Caco-2 (cell line): ENCODE results near the gene RUVBL1. TPM values are rescaled to one million over a fixed set of nuclear protein-coding genes. Genes with fewer than 3 reads are reported as not detected.

Experiments used
- BruUV-seq: library from RNA; stranded (reverse); fragments of 400-500 nt; replicated peaks from 2 replicates; lab custom pipeline; 2021; lab: Mats Ljungman, UMichigan
- CTCF ChIA-PET: fragments of 300-600 bp; sonication (Branson Sonifier 250); formaldehyde crosslinking; loops from one replicate; lab custom pipeline; 2022; ENCODE audit warnings: antibody characterized with exemption; lab: Charles Lee
- POLR2A ChIA-PET: fragments of 300-600 bp; sonication (Branson Sonifier 250); formaldehyde crosslinking; loops from one replicate; lab custom pipeline; 2022; ENCODE audit warnings: antibody characterized with exemption; lab: Charles Lee
- DNase-seq, 2 experiments: peaks; one replicate each; pipeline versions ENCODE4 v3.0.0 to v3.0.0-alpha.2; 2020 to 2022
- H3K27me3 ChIP-seq: replicated peaks from 2 replicates; pipeline ENCODE4 v1.6.0; 2011; ENCODE audit warnings: low read length; ENCODE audit not compliant: control insufficient read depth, insufficient read depth
- H3K36me3 ChIP-seq: 2 replicates; pipeline ENCODE4 v1.5.1; 2011; ENCODE audit warnings: low read length; ENCODE audit not compliant: control insufficient read depth, insufficient read depth
- H3K4me1 ChIP-seq: fragments of 250-450 bp; sonication (Bioruptor Pico); 2 replicates; pipeline ENCODE4 v1.5.1; 2020; ENCODE audit warnings: mild to moderate bottlenecking
- H3K4me3 ChIP-seq: 2 replicates; pipeline ENCODE4 v1.5.1; 2011; ENCODE audit warnings: low read depth, mild to moderate bottlenecking, control low read depth, low read length
- H3K9me3 ChIP-seq: fragments of 250-450 bp; sonication (Bioruptor Pico); 2 replicates; pipeline ENCODE4 v1.5.1; 2020; ENCODE audit warnings: mild to moderate bottlenecking, moderate library complexity
- H3K27ac Mint-ChIP-seq: one replicate; pipeline ENCODE4 v1.8.0; 2022; ENCODE audit warnings: mixed read lengths; ENCODE audit not compliant: unreplicated experiment
- H3K27me3 Mint-ChIP-seq: one replicate; pipeline ENCODE4 v1.8.0; 2022; ENCODE audit warnings: mixed read lengths; ENCODE audit not compliant: insufficient read depth, unreplicated experiment
- H3K36me3 Mint-ChIP-seq: one replicate; pipeline ENCODE4 v1.8.0; 2022; ENCODE audit warnings: mild to moderate bottlenecking, mixed read lengths; ENCODE audit not compliant: insufficient read depth, unreplicated experiment
- H3K4me1 Mint-ChIP-seq: one replicate; pipeline ENCODE4 v1.8.0; 2022; ENCODE audit warnings: low read depth, mixed read lengths; ENCODE audit not compliant: unreplicated experiment
- H3K4me3 Mint-ChIP-seq: one replicate; pipeline ENCODE4 v1.8.0; 2022; ENCODE audit warnings: mild to moderate bottlenecking, moderate library complexity, mixed read lengths; ENCODE audit not compliant: unreplicated experiment
- H3K9me3 Mint-ChIP-seq: one replicate; pipeline ENCODE4 v1.8.0; 2022; ENCODE audit warnings: mixed read lengths; ENCODE audit not compliant: unreplicated experiment
- intact Hi-C: fragments of 100-400 bp; cut with micrococcal nuclease; formaldehyde crosslinking; loops from one replicate; pipeline ENCODE4 v1.10.0; 2022; ENCODE audit not compliant: unreplicated experiment
- total RNA-seq: library from RNA; stranded (reverse); gene quantifications from 2 replicates; pipeline ENCODE4 v1.2.3, GENCODE V29; 2022
- TF ChIP-seq, protein P1 (sequence below), 2 experiments: fragments of 200-600 bp in 1 of 2; IDR thresholded peaks; 1 replicate in 1 of 2; 2 replicates in 1 of 2; pipeline versions ENCODE4 v1.5.1 to v1.8.0; 2011 to 2022; ENCODE audit warnings: antibody characterized with exemption in 1 of 2, control low read depth in 1 of 2, inconsistent platforms in 1 of 2, low read depth in 1 of 2, low read length in 1 of 2, mild to moderate bottlenecking in 1 of 2, moderate library complexity in 1 of 2; ENCODE audit not compliant: insufficient read depth in 1 of 2, severe bottlenecking in 1 of 2, unreplicated experiment in 1 of 2

RUVBL1 gene
- total RNA-seq, 1 experiment from 2014 or later: 56.4 TPM

DNA sequence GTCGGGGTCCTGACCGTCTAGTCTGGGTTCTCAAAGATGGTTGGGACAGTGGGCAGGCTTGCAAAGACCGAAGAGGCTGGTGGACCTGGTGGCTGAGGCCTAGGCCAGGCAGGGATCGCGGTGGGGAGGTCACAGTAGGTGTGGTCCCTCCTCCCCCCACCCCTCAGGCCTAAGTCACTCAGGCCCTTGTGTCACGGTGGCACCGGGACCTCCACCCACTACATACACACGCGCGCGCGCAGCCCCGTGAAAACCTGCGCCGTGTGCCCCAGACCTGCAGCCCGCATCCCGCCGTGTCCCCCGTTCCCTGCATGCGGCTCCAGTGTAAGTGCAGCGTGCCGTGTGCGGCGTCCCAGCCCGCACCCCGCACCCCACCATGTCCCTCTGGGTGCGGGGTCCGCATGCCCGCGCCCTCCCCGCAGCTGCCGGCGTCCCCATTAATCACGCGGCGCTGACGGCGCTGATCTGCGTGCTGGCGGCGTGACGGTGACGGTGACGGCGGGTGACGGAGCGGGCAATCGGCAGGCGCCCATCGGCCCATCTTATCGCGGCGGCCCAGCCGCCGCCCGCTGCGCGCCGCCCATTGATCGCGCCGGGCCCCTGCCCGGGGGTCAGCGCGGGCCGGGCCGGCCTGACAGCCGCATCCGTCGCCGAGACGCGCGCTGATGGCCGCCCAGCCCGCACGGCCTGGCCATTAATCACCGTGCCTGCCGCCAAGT lies 47.0 kb downstream of the RUVBL1 start:
- no peak for DNase-seq
- Mint-ChIP-seq H3K9me3 (no peaks in the 10 kb centered on the region), H3K27ac (no peak overlapping the region), H3K27me3 (no peaks in the 10 kb centered on the region), H3K4me1 (peaks cover 6% of the 10 kb centered on the region), H3K4me3 (no peak overlapping the region), H3K36me3 (peaks cover 42% of the 10 kb centered on the region)
- Histone ChIP-seq H3K27me3 (no peaks in the 10 kb centered on the region), H3K9me3 (no peaks in the 10 kb centered on the region), H3K36me3 (no peaks in the 10 kb centered on the region; the same call in 1 of the 2 replicates), H3K4me3 (no peak overlapping the region), H3K4me1 (peaks cover 5% of the 10 kb centered on the region; the same call in 1 of the 2 replicates)
- TF ChIP-seq, protein P1, sequence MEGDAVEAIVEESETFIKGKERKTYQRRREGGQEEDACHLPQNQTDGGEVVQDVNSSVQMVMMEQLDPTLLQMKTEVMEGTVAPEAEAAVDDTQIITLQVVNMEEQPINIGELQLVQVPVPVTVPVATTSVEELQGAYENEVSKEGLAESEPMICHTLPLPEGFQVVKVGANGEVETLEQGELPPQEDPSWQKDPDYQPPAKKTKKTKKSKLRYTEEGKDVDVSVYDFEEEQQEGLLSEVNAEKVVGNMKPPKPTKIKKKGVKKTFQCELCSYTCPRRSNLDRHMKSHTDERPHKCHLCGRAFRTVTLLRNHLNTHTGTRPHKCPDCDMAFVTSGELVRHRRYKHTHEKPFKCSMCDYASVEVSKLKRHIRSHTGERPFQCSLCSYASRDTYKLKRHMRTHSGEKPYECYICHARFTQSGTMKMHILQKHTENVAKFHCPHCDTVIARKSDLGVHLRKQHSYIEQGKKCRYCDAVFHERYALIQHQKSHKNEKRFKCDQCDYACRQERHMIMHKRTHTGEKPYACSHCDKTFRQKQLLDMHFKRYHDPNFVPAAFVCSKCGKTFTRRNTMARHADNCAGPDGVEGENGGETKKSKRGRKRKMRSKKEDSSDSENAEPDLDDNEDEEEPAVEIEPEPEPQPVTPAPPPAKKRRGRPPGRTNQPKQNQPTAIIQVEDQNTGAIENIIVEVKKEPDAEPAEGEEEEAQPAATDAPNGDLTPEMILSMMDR (IDR thresholded peaks at IDR 0.05; ENCODE audit: insufficient read depth in 1 of 2, low read depth in 1 of 2, low read length in 1 of 2, severe bottlenecking in 1 of 2, unreplicated experiment in 1 of 2): no peak
- POLR2A ChIA-PET: no interaction called here
- CTCF ChIA-PET: no interaction called here
- intact Hi-C loops: no loop called here
- no TSS peak for BruUV-seq

DNA sequence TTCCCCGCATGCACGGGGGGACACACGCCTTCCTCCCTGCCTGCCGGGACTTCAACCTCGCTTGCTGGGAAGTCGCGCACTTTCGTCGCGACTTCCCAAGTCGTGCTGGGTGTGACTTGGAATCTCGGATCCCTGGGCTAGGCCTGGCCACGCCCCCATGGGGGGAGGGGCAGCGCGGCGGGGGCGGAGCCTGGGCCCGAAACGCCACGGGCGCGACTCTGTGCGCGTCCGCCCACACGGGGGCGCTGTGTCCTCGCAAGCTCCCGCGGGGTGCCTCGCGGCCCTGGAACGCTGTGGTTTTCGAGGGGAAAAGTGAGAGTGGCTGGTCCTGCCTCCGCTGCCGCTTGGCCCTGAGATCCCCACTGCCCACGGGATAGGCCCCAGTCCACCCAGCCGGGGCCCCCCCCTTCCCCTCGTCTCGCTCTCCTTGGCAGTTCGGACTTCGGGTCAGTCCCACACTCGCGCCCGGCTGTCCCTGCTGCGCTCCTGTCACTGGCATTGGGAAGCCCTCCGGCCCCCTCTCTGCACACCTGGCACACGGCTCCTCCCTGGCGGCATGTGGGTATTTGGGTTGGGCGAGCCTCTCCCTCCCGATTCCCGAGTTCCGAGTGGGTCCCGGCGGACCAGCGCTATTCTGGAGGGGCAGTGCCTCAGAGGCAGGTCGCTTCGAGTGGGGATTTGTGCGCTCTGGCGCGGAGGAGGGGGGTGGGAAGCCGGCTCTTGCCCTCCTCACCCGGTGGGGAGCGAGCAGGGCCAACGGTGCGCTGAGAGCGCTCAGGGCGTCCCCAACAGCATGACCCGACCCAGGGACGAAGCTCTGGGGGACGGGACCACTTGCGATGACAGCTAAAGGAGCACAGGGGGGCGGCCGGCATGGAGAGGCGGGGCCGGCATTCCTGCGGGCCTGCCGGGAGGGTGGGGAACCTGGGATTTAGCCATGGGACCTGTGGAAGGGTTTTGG lies 47.8 kb downstream of the RUVBL1 start:
- no peaks in the 10 kb centered on the region; the same call in 1 of the 2 replicates for H3K36me3 ChIP-seq
- CTCF ChIA-PET: no interaction called here

More for the DNA sequence above, 47.8 kb downstream of the RUVBL1 start:
- Mint-ChIP-seq H3K4me1 (peaks cover 6% of the 10 kb centered on the region), H3K36me3 (peaks cover 51% of the 10 kb centered on the region), H3K4me3 (no peak overlapping the region), H3K27me3 (no peaks in the 10 kb centered on the region), H3K27ac (no peak overlapping the region), H3K9me3 (no peaks in the 10 kb centered on the region)
- no TSS peak for BruUV-seq
- no peak for DNase-seq
- TF ChIP-seq, protein P1 (IDR thresholded peaks at IDR 0.05; ENCODE audit: insufficient read depth in 1 of 2, low read depth in 1 of 2, low read length in 1 of 2, severe bottlenecking in 1 of 2, unreplicated experiment in 1 of 2): no peak
- Histone ChIP-seq H3K4me3 (no peak overlapping the region), H3K4me1 (peaks cover 5% of the 10 kb centered on the region; the same call in 1 of the 2 replicates), H3K9me3 (no peaks in the 10 kb centered on the region), H3K27me3 (no peaks in the 10 kb centered on the region)
- intact Hi-C loops: no loop called here
- POLR2A ChIA-PET: no interaction called here
